ENCODE data around the gene SBF1.

DNA sequence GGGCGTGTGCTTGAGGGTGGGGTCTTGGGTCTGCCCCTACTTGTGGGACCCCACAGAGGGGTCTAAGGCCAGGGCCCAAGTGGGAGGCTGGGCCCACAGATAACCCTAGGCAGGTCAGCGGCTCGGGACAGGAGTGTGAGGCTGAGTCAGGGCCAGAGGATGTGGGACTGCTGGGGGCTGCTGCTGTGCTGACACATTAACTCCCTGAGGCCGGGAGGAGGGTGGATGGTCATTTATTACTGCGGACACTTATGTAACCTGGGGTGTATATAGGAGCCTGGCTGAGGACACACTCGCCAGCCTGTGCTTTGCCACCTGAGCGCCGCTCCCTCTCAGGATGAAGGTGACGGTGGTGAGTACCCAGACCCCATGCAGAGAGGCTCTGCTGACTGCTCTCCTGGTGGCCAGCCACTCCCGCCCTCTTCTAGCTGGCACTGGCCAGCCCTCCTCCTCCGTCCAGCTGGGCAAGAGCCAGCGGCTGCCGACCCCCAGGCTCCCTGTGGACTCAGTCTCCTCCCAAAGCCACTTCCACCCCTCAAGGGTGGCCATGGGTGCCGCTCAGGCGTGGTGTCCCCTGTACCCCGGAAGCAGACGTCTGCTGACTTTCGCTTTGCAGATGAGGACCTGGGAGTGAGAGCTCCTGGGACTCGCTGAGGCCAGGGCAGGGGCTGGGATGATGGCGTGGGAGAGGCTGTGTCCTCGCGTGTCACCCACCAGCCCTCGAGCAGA lies 11.9 kb upstream of the SBF1 start, which contains the start of gene MIOX:
- no peak for TF ChIP-seq POLR2AphosphoS5 (IDR thresholded peaks at IDR 0.05)
- TF ChIP-seq, protein P1, sequence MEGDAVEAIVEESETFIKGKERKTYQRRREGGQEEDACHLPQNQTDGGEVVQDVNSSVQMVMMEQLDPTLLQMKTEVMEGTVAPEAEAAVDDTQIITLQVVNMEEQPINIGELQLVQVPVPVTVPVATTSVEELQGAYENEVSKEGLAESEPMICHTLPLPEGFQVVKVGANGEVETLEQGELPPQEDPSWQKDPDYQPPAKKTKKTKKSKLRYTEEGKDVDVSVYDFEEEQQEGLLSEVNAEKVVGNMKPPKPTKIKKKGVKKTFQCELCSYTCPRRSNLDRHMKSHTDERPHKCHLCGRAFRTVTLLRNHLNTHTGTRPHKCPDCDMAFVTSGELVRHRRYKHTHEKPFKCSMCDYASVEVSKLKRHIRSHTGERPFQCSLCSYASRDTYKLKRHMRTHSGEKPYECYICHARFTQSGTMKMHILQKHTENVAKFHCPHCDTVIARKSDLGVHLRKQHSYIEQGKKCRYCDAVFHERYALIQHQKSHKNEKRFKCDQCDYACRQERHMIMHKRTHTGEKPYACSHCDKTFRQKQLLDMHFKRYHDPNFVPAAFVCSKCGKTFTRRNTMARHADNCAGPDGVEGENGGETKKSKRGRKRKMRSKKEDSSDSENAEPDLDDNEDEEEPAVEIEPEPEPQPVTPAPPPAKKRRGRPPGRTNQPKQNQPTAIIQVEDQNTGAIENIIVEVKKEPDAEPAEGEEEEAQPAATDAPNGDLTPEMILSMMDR (IDR thresholded peaks at IDR 0.05) = no peak

All from gastroesophageal sphincter (tissue), 3 donors.